Measurements from ENCODE around the gene MEF2C. TPM values are rescaled to one million over a fixed set of nuclear protein-coding genes. Genes with fewer than 3 reads are reported as not detected.

Gene MEF2C
- total RNA-seq, 1 donor from 2014 or later = 1.9 TPM

- H3K9me3 Mint-ChIP-seq (ENCODE audit: low read depth) = no peaks in the 10 kb centered on the region
- DNase-seq (ENCODE audit: low spot score, unreplicated experiment) = no peak
- no peak overlapping the region for H3K27ac Mint-ChIP-seq
- no peaks in the 10 kb centered on the region for H3K27me3 Mint-ChIP-seq
- peaks cover 19% of the 10 kb centered on the region for H3K4me1 Mint-ChIP-seq (ENCODE audit: low read depth)
- no peak overlapping the region for H3K4me3 Mint-ChIP-seq (ENCODE audit: low read depth)
- no peak for TF ChIP-seq CTCF (IDR thresholded peaks at IDR 0.05; ENCODE audit: unreplicated experiment)
- no peaks in the 10 kb centered on the region for H3K36me3 Mint-ChIP-seq (ENCODE audit: insufficient read depth)
Measured at GRCh38 chr5:88824141-88824540, 58.8 kb downstream of the MEF2C start.

DNA sequence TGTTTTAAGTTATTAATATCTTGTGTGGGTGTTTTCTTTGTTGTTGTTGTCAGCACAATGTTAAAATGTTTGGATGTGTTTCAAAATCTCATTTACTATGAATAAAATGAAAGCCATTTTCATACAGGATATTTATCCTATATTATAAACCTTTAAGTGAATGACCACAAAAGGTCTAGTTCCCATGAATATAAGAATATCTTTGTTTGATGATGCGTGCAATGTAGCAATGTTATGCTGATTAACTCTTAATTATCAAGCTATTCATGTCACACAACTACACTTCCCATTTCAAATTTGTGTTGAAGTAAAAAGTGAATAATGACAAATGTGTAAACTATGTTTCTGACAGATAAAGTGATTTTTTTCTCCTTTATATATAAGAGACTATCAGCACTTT lies 59.8 kb downstream of the MEF2C start:
- no peak for TF ChIP-seq CTCF (IDR thresholded peaks at IDR 0.05; ENCODE audit: unreplicated experiment)
- no peak for DNase-seq (ENCODE audit: low spot score, unreplicated experiment)
- H3K4me1 Mint-ChIP-seq (ENCODE audit: low read depth) = peaks cover 19% of the 10 kb centered on the region

GRCh38 chr5:88821161-88821560 lies 61.8 kb downstream of the MEF2C start:
- H3K27ac Mint-ChIP-seq = no peak overlapping the region
- TF ChIP-seq CTCF (IDR thresholded peaks at IDR 0.05; ENCODE audit: unreplicated experiment) = no peak
- no peaks in the 10 kb centered on the region for H3K9me3 Mint-ChIP-seq (ENCODE audit: low read depth)
- DNase-seq (ENCODE audit: low spot score, unreplicated experiment) = no peak
- peaks cover 13% of the 10 kb centered on the region for H3K4me1 Mint-ChIP-seq (ENCODE audit: low read depth)
- H3K4me3 Mint-ChIP-seq (ENCODE audit: low read depth) = no peak overlapping the region
- H3K27me3 Mint-ChIP-seq = no peaks in the 10 kb centered on the region
- H3K36me3 Mint-ChIP-seq (ENCODE audit: insufficient read depth) = no peaks in the 10 kb centered on the region

More for the DNA sequence above, 59.8 kb downstream of the MEF2C start:
- H3K9me3 Mint-ChIP-seq (ENCODE audit: low read depth) = no peaks in the 10 kb centered on the region
- no peaks in the 10 kb centered on the region for H3K27me3 Mint-ChIP-seq
- H3K27ac Mint-ChIP-seq = no peak overlapping the region
- H3K36me3 Mint-ChIP-seq (ENCODE audit: insufficient read depth) = no peaks in the 10 kb centered on the region
- H3K4me3 Mint-ChIP-seq (ENCODE audit: low read depth) = no peak overlapping the region

GRCh38 chr5:88820581-88820980 lies 62.4 kb downstream of the MEF2C start:
- DNase-seq (ENCODE audit: low spot score, unreplicated experiment) = no peak
- Mint-ChIP-seq H3K4me1 (ENCODE audit: low read depth) (peaks cover 9% of the 10 kb centered on the region), H3K4me3 (ENCODE audit: low read depth) (no peak overlapping the region), H3K36me3 (ENCODE audit: insufficient read depth) (no peaks in the 10 kb centered on the region), H3K9me3 (ENCODE audit: low read depth) (no peaks in the 10 kb centered on the region), H3K27ac (no peak overlapping the region), H3K27me3 (no peaks in the 10 kb centered on the region)
- no peak for TF ChIP-seq CTCF (IDR thresholded peaks at IDR 0.05; ENCODE audit: unreplicated experiment)

DNA sequence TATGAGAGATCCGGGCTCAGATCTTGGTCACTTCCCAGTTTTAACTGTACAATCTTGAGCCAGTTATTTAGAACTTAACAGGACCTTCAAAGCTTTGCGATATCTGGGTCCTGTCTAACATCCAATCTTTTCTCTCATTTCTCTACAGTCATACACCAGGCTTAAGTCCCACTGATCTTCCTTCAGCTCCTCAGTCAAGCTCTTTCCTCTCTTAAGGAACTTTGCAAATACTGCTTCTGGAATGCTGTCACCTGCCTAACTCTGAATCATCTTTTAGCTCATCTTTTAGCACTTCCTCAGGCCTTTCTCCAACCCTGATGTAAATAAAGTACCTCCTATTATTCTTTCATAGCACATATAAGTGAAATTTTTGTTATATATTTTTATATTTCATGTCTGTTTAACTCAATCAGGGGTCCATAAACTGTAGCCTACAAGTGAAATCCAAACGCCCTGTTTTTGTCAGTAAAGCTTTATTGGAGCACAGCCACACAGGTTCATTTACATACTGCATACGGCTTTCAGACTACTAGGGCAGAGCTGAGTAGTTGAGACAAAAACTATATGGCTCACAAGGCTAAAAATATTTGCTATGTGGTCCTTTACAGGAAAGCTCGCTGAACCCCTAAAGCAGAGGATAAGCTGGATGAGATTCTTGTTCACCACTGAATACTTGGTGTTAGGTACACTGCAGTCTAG lies 63.5 kb downstream of the MEF2C start:
- no peaks in the 10 kb centered on the region for H3K36me3 Mint-ChIP-seq (ENCODE audit: insufficient read depth)
- TF ChIP-seq CTCF (IDR thresholded peaks at IDR 0.05; ENCODE audit: unreplicated experiment) = no peak
- H3K4me1 Mint-ChIP-seq (ENCODE audit: low read depth) = no peaks in the 10 kb centered on the region
- DNase-seq (ENCODE audit: low spot score, unreplicated experiment) = no peak
- H3K4me3 Mint-ChIP-seq (ENCODE audit: low read depth) = no peak overlapping the region
- no peaks in the 10 kb centered on the region for H3K27me3 Mint-ChIP-seq
- no peak overlapping the region for H3K27ac Mint-ChIP-seq
- H3K9me3 Mint-ChIP-seq (ENCODE audit: low read depth) = no peaks in the 10 kb centered on the region
